GM12878 (cell line): Measurements from ENCODE around the gene SPOCD1. TPM values are rescaled to one million over a fixed set of nuclear protein-coding genes. Genes with fewer than 3 reads are reported as not detected.
A peak's percentile ranks its signal among the peaks of the same experiment; 100 is the strongest.

ENCODE experiments used
- ATAC-seq: fragments of 200-7000 bp; cut with Tn5 transposase; 3 replicates; pipeline ENCODE4 v1.9.1; 2020; ENCODE audit warnings: mild to moderate bottlenecking, moderate library complexity
- BruUV-seq: library from RNA; stranded (reverse); fragments of 400-500 nt; replicated peaks from 2 replicates; lab custom pipeline; 2021; lab: Mats Ljungman, UMichigan
- CTCF ChIA-PET: fragments of 300-600 bp; sonication (Branson Sonifier 250); formaldehyde crosslinking; extraction: SDS; loops from one replicate; lab custom pipeline; 2021; ENCODE audit warnings: inconsistent platforms; lab: Yijun Ruan, JAX
- POLR2A ChIA-PET: fragments of 350-600 bp; formaldehyde crosslinking; extraction: SDS; loops from one replicate; lab custom pipeline; 2021; ENCODE audit warnings: inconsistent platforms; lab: Charles Lee
- RAD21 ChIA-PET: fragments of 300-600 bp; sonication (Branson Sonifier 250); formaldehyde crosslinking; loops from one replicate; lab custom pipeline; 2023; ENCODE audit warnings: antibody characterized with exemption; ENCODE audit not compliant: unreplicated experiment; lab: Charles Lee
- SMC1A ChIA-PET: fragments of 300-600 bp; sonication (Branson Sonifier 250); formaldehyde crosslinking; loops from one replicate; lab custom pipeline; 2023; ENCODE audit not compliant: unreplicated experiment, uncharacterized antibody; lab: Charles Lee
- DNase-seq: peaks from one replicate; pipeline ENCODE4 v3.0.0-alpha.2; 2011; ENCODE audit warnings: low read depth, low spot score
- FAIRE-seq: peaks from 3 replicates; lab custom pipeline; 2011; peaks lifted over from hg19 to GRCh38; lab: Jason Lieb, UNC
- H2AFZ ChIP-seq: 2 replicates; pipeline ENCODE4 v1.6.0; 2011; ENCODE audit warnings: low read depth, low read length, control low read depth; ENCODE audit not compliant: control insufficient read depth
- H3K27ac ChIP-seq: 2 replicates; pipeline ENCODE4 v1.5.1; 2011; ENCODE audit warnings: control low read depth; ENCODE audit not compliant: control insufficient read depth, insufficient read depth
- H3K27me3 ChIP-seq, 2 experiments: replicated peaks in 1 of 2; 2 replicates each; pipeline versions ENCODE4 v1.6.0 to v1.6.1; 2011; ENCODE audit warnings: low read length in 1 of 2; ENCODE audit not compliant: control insufficient read depth in 2 of 2, insufficient read depth in 2 of 2
- H3K36me3 ChIP-seq, 2 experiments: 2 replicates each; pipeline ENCODE4 v1.5.1; 2011; ENCODE audit warnings: low read length in 1 of 2; ENCODE audit not compliant: control insufficient read depth in 2 of 2, insufficient read depth in 2 of 2
- H3K4me1 ChIP-seq: 2 replicates; pipeline ENCODE4 v1.6.1; 2011; ENCODE audit warnings: mild to moderate bottlenecking, low read length, moderate library complexity, mixed read lengths; ENCODE audit not compliant: control insufficient read depth, insufficient read depth
- H3K4me2 ChIP-seq: 2 replicates; pipeline ENCODE4 v1.6.0; 2011; ENCODE audit warnings: control low read depth; ENCODE audit not compliant: control insufficient read depth, insufficient read depth
- H3K4me3 ChIP-seq: fragments of 200-600 bp; sonication (generic); 2 replicates; pipeline ENCODE4 v1.5.1; 2016
- H3K79me2 ChIP-seq: 2 replicates; pipeline ENCODE4 v1.6.0; 2011; ENCODE audit warnings: low read length; ENCODE audit not compliant: control insufficient read depth, insufficient read depth
- H3K9ac ChIP-seq: 2 replicates; pipeline ENCODE4 v1.8.0; 2011; ENCODE audit warnings: low read length, control low read depth, mixed read lengths; ENCODE audit not compliant: control insufficient read depth, insufficient read depth
- H3K9me3 ChIP-seq: replicated peaks from 3 replicates; pipeline ENCODE4 v1.5.1; 2011; ENCODE audit warnings: mild to moderate bottlenecking, low read length; ENCODE audit not compliant: control insufficient read depth, insufficient read depth
- H4K20me1 ChIP-seq: 2 replicates; pipeline ENCODE4 v1.6.0; 2011; ENCODE audit not compliant: control insufficient read depth, insufficient read depth
- BHLHE40 ChIP-seq, 2 experiments: fragments of 450-650 bp in 1 of 2; IDR thresholded peaks; 2 replicates each; pipeline ENCODE4 v1.6.1; 2011 to 2017; ENCODE audit warnings: low read depth in 2 of 2, borderline replicate concordance in 1 of 2, improper control_type of control experiment in 1 of 2, low read length in 1 of 2, mild to moderate bottlenecking in 1 of 2
- CREB1 ChIP-seq: IDR thresholded peaks from 2 replicates; pipeline ENCODE4 v1.6.1; 2012; ENCODE audit warnings: low read depth, mild to moderate bottlenecking, inconsistent platforms
- GABPA ChIP-seq: IDR thresholded peaks from 2 replicates; pipeline ENCODE4 v1.6.1; 2014; ENCODE audit warnings: antibody characterized with exemption, low read depth, mild to moderate bottlenecking, inconsistent platforms
- HDGF ChIP-seq: fragments of 450-650 bp; IDR thresholded peaks from 2 replicates; pipeline ENCODE4 v1.6.1; 2016; ENCODE audit warnings: antibody characterized with exemption
- MEF2B ChIP-seq: fragments of 450-650 bp; IDR thresholded peaks from 2 replicates; pipeline ENCODE4 v1.6.1; 2018; ENCODE audit warnings: mild to moderate bottlenecking, moderate library complexity; ENCODE audit not compliant: partially characterized antibody, poor library complexity, severe bottlenecking
- MXI1 ChIP-seq: fragments of 150-350 bp; IDR thresholded peaks from 2 replicates; pipeline ENCODE4 v1.6.1; 2011; ENCODE audit warnings: low read depth, mild to moderate bottlenecking, inconsistent platforms, low read length, improper control_type of control experiment
- SP1 ChIP-seq: IDR thresholded peaks from one replicate; pipeline ENCODE4 v1.6.1; 2011; ENCODE audit warnings: low read depth, low read length
- SREBF2 ChIP-seq: IDR thresholded peaks from 2 replicates; pipeline ENCODE4 v1.6.1; 2012; ENCODE audit warnings: mild to moderate bottlenecking, low read length
- STAT1 ChIP-seq: fragments of 450-650 bp; conservative IDR thresholded peaks from 2 replicates; pipeline ENCODE4 v1.6.1; 2014; ENCODE audit warnings: antibody characterized with exemption, mild to moderate bottlenecking
- TCF3 ChIP-seq: IDR thresholded peaks from 2 replicates; pipeline ENCODE4 v1.6.1; 2012; ENCODE audit warnings: low read depth, mild to moderate bottlenecking, low read length, borderline replicate concordance; ENCODE audit not compliant: insufficient read depth
- ZBED1 ChIP-seq: IDR thresholded peaks from 2 replicates; pipeline ENCODE4 v1.6.1; 2016; ENCODE audit warnings: borderline replicate concordance
- WGBS: methylation state at CpG from one replicate; pipeline ENCODE4 v1.1.6; 2016; ENCODE audit warnings: low lambda C conversion rate; ENCODE audit not compliant: insufficient replicate concordance, insufficient coverage; ENCODE audit errors: missing lambda C conversion rate; 5-methylcytosine and 5-hydroxymethylcytosine counted together
- in situ Hi-C: fragments of 300-500 bp; cut with MboI; formaldehyde crosslinking; loops from 9 replicates; pipeline ENCODE4 v1.14.3; 2018; ENCODE audit warnings: mixed read lengths
- intact Hi-C: fragments of 100-400 bp; cut with micrococcal nuclease; formaldehyde crosslinking; loops from one replicate; pipeline ENCODE4 v1.14.2; 2022; ENCODE audit not compliant: unreplicated experiment
- polyA plus RNA-seq, 11 experiments: library from polyadenylated mRNA; depleted of rRNA in 4 of 11; unstranded in 6 of 11; stranded (reverse) in 5 of 11; fragments of >200 nt; fragmentation: Nextera tagmentation in 4 of 11; fragmentation: Illumina TruSeq in 1 of 11; extraction: Ambion mirVana in 4 of 11; extraction: Trizol in 1 of 11; gene quantifications; 1 replicate in 1 of 11; 2 replicates in 10 of 11; pipeline versions ENCODE4 v1.2.1 to v1.2.3, GENCODE V29; 2011 to 2016; ENCODE audit warnings: inconsistent platforms in 2 of 11, missing spikeins in 2 of 11, low read depth in 1 of 11
- total RNA-seq, 4 experiments: library from RNA; depleted of rRNA in 3 of 4; stranded (reverse); fragments of >200 nt in 3 of 4; fragmentation: Illumina TruSeq in 1 of 4; extraction: Trizol in 1 of 4; gene quantifications; 2 replicates each; pipeline versions ENCODE4 v1.2.1 to v1.2.3, GENCODE V29; 2013 to 2021
- TF ChIP-seq, protein P1 (sequence below): fragments of 450-650 bp; formaldehyde crosslinking; IDR thresholded peaks from 2 replicates; pipeline ENCODE4 v1.5.0; 2022; ENCODE audit warnings: mild to moderate bottlenecking, missing genetic modification characterization
- TF ChIP-seq, protein P2 (sequence below): fragments of 450-650 bp; formaldehyde crosslinking; IDR thresholded peaks from 2 replicates; pipeline ENCODE4 v1.4.0; 2020; ENCODE audit warnings: mild to moderate bottlenecking, moderate library complexity

The SPOCD1 gene
- total and polyA plus RNA-seq, 10 of the 15 experiments (the other 5 are each of a cell fraction or from before 2014, with no cell fraction given) = 0.02 to 0.65 (median 0.13) TPM; not detected in 4

DNA sequence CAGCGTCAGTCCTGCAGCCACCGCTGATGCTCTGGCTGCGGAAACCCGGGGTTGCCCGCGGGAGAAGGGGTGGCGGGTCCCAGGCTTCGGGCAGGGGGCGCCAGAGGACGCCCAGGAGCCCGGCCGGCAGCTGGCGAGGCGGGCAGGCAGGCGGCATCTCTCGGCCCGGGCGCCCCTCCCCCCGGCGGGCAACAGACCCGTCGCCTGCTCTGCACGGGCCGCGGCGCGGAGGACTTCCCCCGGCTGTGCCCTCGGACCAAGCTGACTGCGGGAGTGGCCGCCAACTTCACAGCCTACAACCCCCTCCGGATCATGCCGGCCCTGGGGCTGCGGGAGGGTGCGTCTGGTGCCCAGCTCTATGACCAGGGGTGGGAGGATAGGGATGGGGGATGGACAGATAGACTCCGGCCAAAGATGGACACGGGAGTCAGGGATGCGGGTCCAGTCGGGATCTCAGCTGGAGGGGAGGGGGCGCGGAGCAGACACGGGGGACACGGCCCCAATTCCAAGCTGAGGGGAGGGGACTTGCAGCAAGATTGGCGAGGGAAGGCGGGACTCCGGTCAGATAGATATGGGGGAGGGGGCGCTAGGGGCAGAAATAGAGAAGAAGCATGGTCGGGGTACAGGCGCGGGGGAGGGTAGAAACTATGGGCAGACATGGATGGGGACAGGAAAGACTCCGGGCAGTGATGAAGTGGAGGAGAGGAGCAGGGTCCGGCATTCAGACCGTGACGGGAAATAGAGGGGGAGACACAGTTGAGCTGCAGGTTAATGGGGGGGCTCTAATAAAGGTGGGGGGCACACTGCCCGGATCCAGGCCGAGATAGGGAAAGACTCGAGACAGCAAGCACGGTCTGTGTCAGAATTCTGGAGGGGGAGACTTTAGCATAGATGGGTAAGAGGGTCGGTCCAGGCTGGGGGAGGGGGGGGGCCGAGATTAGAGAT, 52.8 kb downstream of the SPOCD1 start:
- ChIA-PET SMC1A (interaction anchor here (0.7 kb wide), 1 partner anchor 21 kb away, joined by 3 read pairs; no protein-coding TSS in a partner anchor), RAD21 (interaction anchor here (0.8 to 1.5 kb wide), 4 partner anchors 17 to 201 kb away, joined by 3 to 4 read pairs (median 3); no protein-coding TSS in a partner anchor), POLR2A (interaction anchor here (0.6 kb wide), 2 partner anchors 17 to 798 kb away, joined by 4 to 7 read pairs; no protein-coding TSS in a partner anchor), CTCF (interaction anchor here (0.6 to 1.5 kb wide), 6 partner anchors 12 to 446 kb away, joined by 3 to 12 read pairs (median 3); no protein-coding TSS in a partner anchor)
- in situ Hi-C loops (no loop called here), intact Hi-C loops (no loop called here)
- Histone ChIP-seq H3K27ac (no peak overlapping the region), H3K27me3 (peaks cover 20 to 26% of the 10 kb centered on the region in 2 experiments), H3K79me2 (no peaks in the 10 kb centered on the region), H3K9me3 (no peaks in the 10 kb centered on the region), H3K4me3 (peak overlapping the region; percentile 32; the same call in 1 of the 2 replicates), H2AFZ (no peak overlapping the region), H4K20me1 (no peaks in the 10 kb centered on the region), H3K4me1 (peaks cover 8% of the 10 kb centered on the region), H3K9ac (no peak overlapping the region), H3K36me3 (no peaks in the 10 kb centered on the region), H3K4me2 (no peak overlapping the region)
- FAIRE-seq (no peak), DNase-seq (no peak), ATAC-seq (peak; percentile 62)
- BruUV-seq = no TSS peak
- WGBS = 4% methylated on average over 53 of the region's 60 CpGs
- TF ChIP-seq CREB1 (no peak), ZBED1 (no peak), HDGF (no peak), STAT1 (no peak), SP1 (no peak), TCF3 (peak; percentile 69; the same call in 1 of the 2 replicates), GABPA (no peak), BHLHE40 (IDR thresholded peaks at IDR 0.05; ENCODE audit: borderline replicate concordance in 1 of 2, low read depth in 2 of 2, low read length in 1 of 2) (peak; percentile 51 to 86; a peak in 3 of 4 replicates), MEF2B (no peak), SREBF2 (no peak), MXI1 (no peak)
- TF ChIP-seq, protein P1, sequence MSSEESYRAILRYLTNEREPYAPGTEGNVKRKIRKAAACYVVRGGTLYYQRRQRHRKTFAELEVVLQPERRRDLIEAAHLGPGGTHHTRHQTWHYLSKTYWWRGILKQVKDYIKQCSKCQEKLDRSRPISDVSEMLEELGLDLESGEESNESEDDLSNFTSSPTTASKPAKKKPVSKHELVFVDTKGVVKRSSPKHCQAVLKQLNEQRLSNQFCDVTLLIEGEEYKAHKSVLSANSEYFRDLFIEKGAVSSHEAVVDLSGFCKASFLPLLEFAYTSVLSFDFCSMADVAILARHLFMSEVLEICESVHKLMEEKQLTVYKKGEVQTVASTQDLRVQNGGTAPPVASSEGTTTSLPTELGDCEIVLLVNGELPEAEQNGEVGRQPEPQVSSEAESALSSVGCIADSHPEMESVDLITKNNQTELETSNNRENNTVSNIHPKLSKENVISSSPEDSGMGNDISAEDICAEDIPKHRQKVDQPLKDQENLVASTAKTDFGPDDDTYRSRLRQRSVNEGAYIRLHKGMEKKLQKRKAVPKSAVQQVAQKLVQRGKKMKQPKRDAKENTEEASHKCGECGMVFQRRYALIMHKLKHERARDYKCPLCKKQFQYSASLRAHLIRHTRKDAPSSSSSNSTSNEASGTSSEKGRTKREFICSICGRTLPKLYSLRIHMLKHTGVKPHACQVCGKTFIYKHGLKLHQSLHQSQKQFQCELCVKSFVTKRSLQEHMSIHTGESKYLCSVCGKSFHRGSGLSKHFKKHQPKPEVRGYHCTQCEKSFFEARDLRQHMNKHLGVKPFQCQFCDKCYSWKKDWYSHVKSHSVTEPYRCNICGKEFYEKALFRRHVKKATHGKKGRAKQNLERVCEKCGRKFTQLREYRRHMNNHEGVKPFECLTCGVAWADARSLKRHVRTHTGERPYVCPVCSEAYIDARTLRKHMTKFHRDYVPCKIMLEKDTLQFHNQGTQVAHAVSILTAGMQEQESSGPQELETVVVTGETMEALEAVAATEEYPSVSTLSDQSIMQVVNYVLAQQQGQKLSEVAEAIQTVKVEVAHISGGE = no peak
- TF ChIP-seq, protein P2, sequence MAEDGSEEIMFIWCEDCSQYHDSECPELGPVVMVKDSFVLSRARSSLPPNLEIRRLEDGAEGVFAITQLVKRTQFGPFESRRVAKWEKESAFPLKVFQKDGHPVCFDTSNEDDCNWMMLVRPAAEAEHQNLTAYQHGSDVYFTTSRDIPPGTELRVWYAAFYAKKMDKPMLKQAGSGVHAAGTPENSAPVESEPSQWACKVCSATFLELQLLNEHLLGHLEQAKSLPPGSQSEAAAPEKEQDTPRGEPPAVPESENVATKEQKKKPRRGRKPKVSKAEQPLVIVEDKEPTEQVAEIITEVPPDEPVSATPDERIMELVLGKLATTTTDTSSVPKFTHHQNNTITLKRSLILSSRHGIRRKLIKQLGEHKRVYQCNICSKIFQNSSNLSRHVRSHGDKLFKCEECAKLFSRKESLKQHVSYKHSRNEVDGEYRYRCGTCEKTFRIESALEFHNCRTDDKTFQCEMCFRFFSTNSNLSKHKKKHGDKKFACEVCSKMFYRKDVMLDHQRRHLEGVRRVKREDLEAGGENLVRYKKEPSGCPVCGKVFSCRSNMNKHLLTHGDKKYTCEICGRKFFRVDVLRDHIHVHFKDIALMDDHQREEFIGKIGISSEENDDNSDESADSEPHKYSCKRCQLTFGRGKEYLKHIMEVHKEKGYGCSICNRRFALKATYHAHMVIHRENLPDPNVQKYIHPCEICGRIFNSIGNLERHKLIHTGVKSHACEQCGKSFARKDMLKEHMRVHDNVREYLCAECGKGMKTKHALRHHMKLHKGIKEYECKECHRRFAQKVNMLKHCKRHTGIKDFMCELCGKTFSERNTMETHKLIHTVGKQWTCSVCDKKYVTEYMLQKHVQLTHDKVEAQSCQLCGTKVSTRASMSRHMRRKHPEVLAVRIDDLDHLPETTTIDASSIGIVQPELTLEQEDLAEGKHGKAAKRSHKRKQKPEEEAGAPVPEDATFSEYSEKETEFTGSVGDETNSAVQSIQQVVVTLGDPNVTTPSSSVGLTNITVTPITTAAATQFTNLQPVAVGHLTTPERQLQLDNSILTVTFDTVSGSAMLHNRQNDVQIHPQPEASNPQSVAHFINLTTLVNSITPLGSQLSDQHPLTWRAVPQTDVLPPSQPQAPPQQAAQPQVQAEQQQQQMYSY (CRISPR knock-in tag) = no peak
